ENCODE data around the gene TMCC1.
"Not testable (repeated sequence)": the region's sequence is repeated elsewhere in the genome, so short reads cannot be mapped to it uniquely, and the experiment has no call there.

The TMCC1 gene

GRCh38 chr3:129708328-129708861, 185.1 kb downstream of the TMCC1 start:
- DNase-seq: no peak

- no peak for DNase-seq
Measured at GRCh38 chr3:129705274-129705673, 188.2 kb downstream of the TMCC1 start.

- no peak for DNase-seq
Measured at GRCh38 chr3:129703913-129704312, 189.6 kb downstream of the TMCC1 start.

GRCh38 chr3:129702934-129703712, 190.4 kb downstream of the TMCC1 start:
- DNase-seq: no peak

- DNase-seq: no peak
Measured at GRCh38 chr3:129701161-129701560, 192.3 kb downstream of the TMCC1 start.

GRCh38 chr3:129699612-129700011, 193.9 kb downstream of the TMCC1 start:
- DNase-seq: no peak

- DNase-seq: no peak
Measured at GRCh38 chr3:129699199-129699598, 194.3 kb downstream of the TMCC1 start.

- DNase-seq: no peak
Measured at GRCh38 chr3:129697229-129697969, 196.1 kb downstream of the TMCC1 start.

- DNase-seq: not testable (repeated sequence)
Measured at GRCh38 chr3:129696430-129696829, 197.1 kb downstream of the TMCC1 start.

- DNase-seq: no peak
Measured at GRCh38 chr3:129695230-129695629, 198.3 kb downstream of the TMCC1 start.

GRCh38 chr3:129694228-129694627, 199.3 kb downstream of the TMCC1 start:
- DNase-seq: no peak

- DNase-seq: no peak
Measured at GRCh38 chr3:129692743-129693142, 200.8 kb downstream of the TMCC1 start.

- DNase-seq: no peak
Measured at GRCh38 chr3:129690963-129691362, 202.5 kb downstream of the TMCC1 start.

- DNase-seq: no peak
Measured at GRCh38 chr3:129690406-129690805, 203.1 kb downstream of the TMCC1 start.

GRCh38 chr3:129689036-129689435, 204.5 kb downstream of the TMCC1 start:
- DNase-seq: no peak

GRCh38 chr3:129688271-129688895, 205.1 kb downstream of the TMCC1 start:
- DNase-seq: no peak

- no peak for DNase-seq
Measured at GRCh38 chr3:129687586-129688125, 205.9 kb downstream of the TMCC1 start.

- no peak for DNase-seq
Measured at GRCh38 chr3:129686941-129687340, 206.6 kb downstream of the TMCC1 start.

- no peak for DNase-seq
Measured at GRCh38 chr3:129684270-129684669, 209.2 kb downstream of the TMCC1 start.

- DNase-seq: no peak
Measured at GRCh38 chr3:129683201-129683600, 210.3 kb downstream of the TMCC1 start.

GRCh38 chr3:129676985-129677384, 216.5 kb downstream of the TMCC1 start:
- DNase-seq: no peak

GRCh38 chr3:129674798-129675123, 218.8 kb downstream of the TMCC1 start:
- not testable (repeated sequence) for DNase-seq

All from activated effector memory CD4-positive, alpha-beta T cell treated with Interleukin-2 at 50 U/mL for 16 hours (primary cell).